ENCODE measurements around the gene NCBP2.

DNA sequence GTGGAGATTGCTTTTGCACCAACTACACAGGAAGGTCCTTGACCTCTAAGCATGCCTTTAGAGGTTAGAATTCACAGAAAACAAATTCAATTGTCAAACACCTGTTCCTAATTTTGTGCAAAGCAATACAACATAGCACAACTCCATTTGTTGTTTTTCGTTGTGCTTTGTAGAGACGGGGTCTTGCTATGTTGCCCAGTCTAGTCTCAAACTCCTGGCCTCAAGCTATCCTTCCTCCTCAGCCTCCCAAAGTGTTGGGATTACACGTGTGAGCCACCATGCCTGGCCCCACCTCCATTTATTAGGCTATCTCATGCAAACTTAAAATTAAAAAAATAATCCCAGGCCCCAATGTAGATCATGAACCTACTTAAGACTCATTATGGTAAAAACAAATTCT lies 6.0 kb downstream of the NCBP2 start:
- TF ChIP-seq, protein P1, sequence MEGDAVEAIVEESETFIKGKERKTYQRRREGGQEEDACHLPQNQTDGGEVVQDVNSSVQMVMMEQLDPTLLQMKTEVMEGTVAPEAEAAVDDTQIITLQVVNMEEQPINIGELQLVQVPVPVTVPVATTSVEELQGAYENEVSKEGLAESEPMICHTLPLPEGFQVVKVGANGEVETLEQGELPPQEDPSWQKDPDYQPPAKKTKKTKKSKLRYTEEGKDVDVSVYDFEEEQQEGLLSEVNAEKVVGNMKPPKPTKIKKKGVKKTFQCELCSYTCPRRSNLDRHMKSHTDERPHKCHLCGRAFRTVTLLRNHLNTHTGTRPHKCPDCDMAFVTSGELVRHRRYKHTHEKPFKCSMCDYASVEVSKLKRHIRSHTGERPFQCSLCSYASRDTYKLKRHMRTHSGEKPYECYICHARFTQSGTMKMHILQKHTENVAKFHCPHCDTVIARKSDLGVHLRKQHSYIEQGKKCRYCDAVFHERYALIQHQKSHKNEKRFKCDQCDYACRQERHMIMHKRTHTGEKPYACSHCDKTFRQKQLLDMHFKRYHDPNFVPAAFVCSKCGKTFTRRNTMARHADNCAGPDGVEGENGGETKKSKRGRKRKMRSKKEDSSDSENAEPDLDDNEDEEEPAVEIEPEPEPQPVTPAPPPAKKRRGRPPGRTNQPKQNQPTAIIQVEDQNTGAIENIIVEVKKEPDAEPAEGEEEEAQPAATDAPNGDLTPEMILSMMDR (IDR thresholded peaks at IDR 0.05; ENCODE audit: borderline replicate concordance, extremely low read depth, low read length, poor library complexity, severe bottlenecking), result no peak
- TF ChIP-seq EZH2 (IDR thresholded peaks at IDR 0.05; ENCODE audit: borderline replicate concordance, low read depth, low read length, severe bottlenecking), result no peak
